ENCODE results near the gene ZNF236. TPM values are rescaled to one million over a fixed set of nuclear protein-coding genes. Genes with fewer than 3 reads are reported as not detected.
A peak's percentile ranks its signal among the peaks of the same experiment; 100 is the strongest.

The ZNF236 gene
- polyA plus RNA-seq, 1 donor from 2014 or later = 10.8 TPM

GRCh38 chr18:77003316-77003715 is 181.0 kb downstream of the ZNF236 start:
- Mint-ChIP-seq H3K36me3 (peaks cover 2% of the 10 kb centered on the region), H3K27me3 (peaks cover 1% of the 10 kb centered on the region), H3K9me3 (no peaks in the 10 kb centered on the region), H3K4me1 (peaks cover 13 to 21% (median 16%) of the 10 kb centered on the region in 3 donors), H3K27ac (peak overlapping the region in 1 of 3 donors; percentile 74), H3K4me3 (no peak overlapping the region)

GRCh38 chr18:77004555-77005380 is 182.4 kb downstream of the ZNF236 start:
- Mint-ChIP-seq H3K4me3 (peak overlapping the region; percentile 46 to 87 (median 68)), H3K4me1 (peaks cover 13 to 21% (median 16%) of the 10 kb centered on the region in 3 donors), H3K27ac (peak overlapping the region in 1 of 3 donors; percentile 74)

DNA sequence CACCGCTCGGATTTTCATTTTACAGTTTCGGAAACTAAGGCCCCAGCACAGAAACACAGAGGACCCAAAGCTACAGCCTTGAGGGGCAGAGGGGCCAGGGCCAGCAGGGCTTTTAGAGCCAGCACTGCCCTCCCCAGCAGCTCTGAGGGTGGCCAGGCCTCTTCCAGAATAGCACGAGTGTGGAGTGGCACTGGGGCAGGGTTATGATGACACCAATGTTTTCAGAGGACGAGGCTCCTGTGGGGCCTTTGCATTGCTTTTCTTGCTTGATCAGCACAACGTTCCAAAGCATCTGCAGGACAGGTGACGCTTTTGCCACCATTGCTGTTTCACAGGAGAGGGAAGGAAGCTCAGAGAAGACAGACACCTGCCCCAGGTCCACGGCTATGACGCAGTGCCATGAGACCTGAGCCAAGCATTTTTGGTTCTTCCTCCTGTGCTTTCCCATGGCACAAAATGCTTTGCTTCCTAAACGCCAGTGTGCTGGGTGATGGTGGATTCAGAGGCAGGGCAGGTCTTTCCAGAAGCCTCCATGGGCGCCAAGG is 183.4 kb downstream of the ZNF236 start:
- peaks cover 1% of the 10 kb centered on the region for H3K27me3 Mint-ChIP-seq
- H3K4me1 Mint-ChIP-seq = peaks cover 9 to 14% (median 13%) of the 10 kb centered on the region in 3 donors
- H3K36me3 Mint-ChIP-seq = peaks cover 4% of the 10 kb centered on the region
- no peak overlapping the region for H3K27ac Mint-ChIP-seq
- no peaks in the 10 kb centered on the region for H3K9me3 Mint-ChIP-seq
- H3K4me3 Mint-ChIP-seq = no peak overlapping the region

More at GRCh38 chr18:77004555-77005380, 182.4 kb downstream of the ZNF236 start:
- H3K27me3 Mint-ChIP-seq = peaks cover 1% of the 10 kb centered on the region
- H3K36me3 Mint-ChIP-seq = peaks cover 2% of the 10 kb centered on the region
- H3K9me3 Mint-ChIP-seq = no peaks in the 10 kb centered on the region

DNA sequence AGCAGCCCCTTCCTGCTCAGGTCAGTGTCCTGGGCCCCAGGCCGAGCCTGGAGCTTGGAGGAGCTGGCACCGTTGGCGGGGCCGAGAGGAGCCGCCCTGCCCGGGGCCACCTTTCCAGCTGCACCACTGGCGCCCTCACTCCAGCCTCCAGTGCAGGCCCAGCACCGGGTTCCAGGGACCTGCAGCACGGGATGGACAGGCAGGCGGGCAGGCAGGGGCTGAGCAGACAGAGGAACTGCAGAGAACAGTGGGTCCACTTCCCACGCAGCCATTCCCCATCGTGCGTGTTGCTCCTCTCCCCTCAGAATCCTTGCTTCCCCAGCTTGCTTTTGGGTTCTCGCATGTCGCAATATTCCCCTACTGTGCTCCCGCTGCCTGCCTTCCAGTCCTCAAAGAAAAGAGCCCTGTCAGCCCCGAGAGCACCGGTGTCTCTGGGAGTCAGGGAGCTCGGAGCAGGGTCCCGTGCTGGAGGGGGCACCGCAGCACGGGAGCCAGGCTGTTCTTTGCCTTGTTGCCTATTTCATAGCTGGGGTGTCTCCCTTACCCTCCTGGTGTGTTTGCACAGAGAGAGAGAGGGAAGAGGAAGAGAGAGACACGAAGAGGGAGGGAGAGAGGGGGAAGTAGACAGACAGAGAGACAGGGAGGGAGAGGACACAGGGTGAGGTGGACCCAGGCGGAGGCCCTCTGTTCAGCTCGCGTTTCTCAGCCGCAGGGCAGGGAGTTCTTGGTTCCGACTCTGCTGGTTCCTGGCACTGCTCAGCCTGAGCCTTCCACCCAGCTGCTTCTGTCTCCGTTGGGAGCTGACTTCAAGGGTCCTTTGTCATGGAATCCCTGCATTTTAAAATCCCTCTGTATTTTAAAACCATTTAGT is 184.2 kb downstream of the ZNF236 start:
- Mint-ChIP-seq H3K9me3 (no peaks in the 10 kb centered on the region), H3K4me3 (no peak overlapping the region), H3K36me3 (peaks cover 4% of the 10 kb centered on the region), H3K4me1 (peaks cover 8 to 14% (median 13%) of the 10 kb centered on the region in 3 donors), H3K27ac (no peak overlapping the region), H3K27me3 (peaks cover 1% of the 10 kb centered on the region)

GRCh38 chr18:77007251-77007650 is 184.9 kb downstream of the ZNF236 start:
- H3K36me3 Mint-ChIP-seq = peaks cover 4% of the 10 kb centered on the region
- H3K9me3 Mint-ChIP-seq = no peaks in the 10 kb centered on the region
- H3K4me3 Mint-ChIP-seq = no peak overlapping the region
- H3K27ac Mint-ChIP-seq = peak overlapping the region in 2 of 3 donors; percentile 25 to 67
- peaks cover 1% of the 10 kb centered on the region for H3K27me3 Mint-ChIP-seq
- H3K4me1 Mint-ChIP-seq = peaks cover 6 to 14% (median 13%) of the 10 kb centered on the region in 3 donors

GRCh38 chr18:77008006-77008405 is 185.6 kb downstream of the ZNF236 start:
- H3K4me1 Mint-ChIP-seq = peaks cover 6 to 14% (median 12%) of the 10 kb centered on the region in 3 donors
- no peaks in the 10 kb centered on the region for H3K9me3 Mint-ChIP-seq
- peak overlapping the region in 2 of 3 donors; percentile 31 to 67 for H3K27ac Mint-ChIP-seq
- peaks cover 2% of the 10 kb centered on the region for H3K36me3 Mint-ChIP-seq
- no peak overlapping the region for H3K4me3 Mint-ChIP-seq
- peaks cover 1% of the 10 kb centered on the region for H3K27me3 Mint-ChIP-seq

GRCh38 chr18:77008576-77009315 is 186.4 kb downstream of the ZNF236 start:
- Mint-ChIP-seq H3K4me3 (peak overlapping the region in 1 of 4 donors; percentile 51), H3K27me3 (peaks cover 1% of the 10 kb centered on the region), H3K36me3 (peaks cover 2% of the 10 kb centered on the region), H3K9me3 (no peaks in the 10 kb centered on the region), H3K4me1 (peaks cover 6 to 18% (median 12%) of the 10 kb centered on the region in 3 donors), H3K27ac (peak overlapping the region in 1 of 3 donors; percentile 41)

DNA sequence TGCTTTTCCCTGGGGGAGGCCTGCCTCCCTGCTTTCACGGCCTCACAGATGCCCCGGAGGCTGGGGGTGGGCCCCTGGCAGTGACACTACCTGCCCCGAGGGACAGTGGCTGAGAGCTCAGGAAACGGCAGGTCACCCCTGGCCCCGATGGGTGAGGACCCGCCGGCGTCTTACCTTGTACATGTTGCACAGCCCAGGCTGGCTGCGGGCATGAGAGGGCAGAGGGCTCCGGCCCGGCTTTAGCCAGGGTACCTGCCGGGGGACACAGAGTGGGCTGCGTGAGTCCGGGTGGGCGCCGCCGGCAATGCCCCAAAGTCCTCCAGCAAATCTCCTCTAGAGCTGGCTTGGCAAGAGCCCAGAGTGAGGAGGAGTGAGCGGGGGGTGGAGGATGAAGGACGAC is 187.3 kb downstream of the ZNF236 start:
- no peak overlapping the region for H3K27ac Mint-ChIP-seq
- H3K9me3 Mint-ChIP-seq = no peaks in the 10 kb centered on the region
- H3K36me3 Mint-ChIP-seq = peaks cover 2% of the 10 kb centered on the region
- H3K4me3 Mint-ChIP-seq = no peak overlapping the region
- no peaks in the 10 kb centered on the region for H3K27me3 Mint-ChIP-seq
- peaks cover 4 to 14% (median 6%) of the 10 kb centered on the region in 3 donors for H3K4me1 Mint-ChIP-seq

DNA sequence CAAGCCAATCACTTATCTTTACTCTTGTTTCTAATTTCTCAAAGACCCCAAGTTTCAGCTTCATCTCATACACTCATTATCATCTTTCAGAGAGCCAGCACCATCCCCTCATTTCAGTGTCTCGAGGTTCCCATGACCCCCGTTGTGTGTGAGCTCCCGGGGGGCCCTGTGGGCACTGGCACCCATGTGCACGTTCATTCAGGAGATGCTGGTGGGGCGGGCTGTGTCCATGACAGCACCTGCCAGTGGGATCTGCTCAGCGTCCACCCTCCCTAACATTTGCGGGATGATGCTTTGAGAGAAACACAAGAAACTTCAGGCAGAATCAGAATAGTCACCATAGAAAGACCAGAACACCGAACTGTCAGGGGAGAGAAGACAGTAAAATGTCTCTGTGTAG is 189.8 kb downstream of the ZNF236 start:
- Mint-ChIP-seq H3K27ac (no peak overlapping the region), H3K4me1 (peaks cover 0 to 7% (median 2%) of the 10 kb centered on the region in 3 donors), H3K36me3 (peaks cover 2% of the 10 kb centered on the region), H3K27me3 (no peaks in the 10 kb centered on the region), H3K9me3 (no peaks in the 10 kb centered on the region), H3K4me3 (peak overlapping the region in 1 of 4 donors; percentile 60)

GRCh38 chr18:77012806-77013541 is 190.6 kb downstream of the ZNF236 start:
- H3K9me3 Mint-ChIP-seq = no peaks in the 10 kb centered on the region
- H3K4me3 Mint-ChIP-seq = no peak overlapping the region
- H3K36me3 Mint-ChIP-seq = peaks cover 2% of the 10 kb centered on the region
- H3K27ac Mint-ChIP-seq = no peak overlapping the region
- peaks cover 0 to 4% (median 2%) of the 10 kb centered on the region in 3 donors for H3K4me1 Mint-ChIP-seq
- H3K27me3 Mint-ChIP-seq = no peaks in the 10 kb centered on the region

DNA sequence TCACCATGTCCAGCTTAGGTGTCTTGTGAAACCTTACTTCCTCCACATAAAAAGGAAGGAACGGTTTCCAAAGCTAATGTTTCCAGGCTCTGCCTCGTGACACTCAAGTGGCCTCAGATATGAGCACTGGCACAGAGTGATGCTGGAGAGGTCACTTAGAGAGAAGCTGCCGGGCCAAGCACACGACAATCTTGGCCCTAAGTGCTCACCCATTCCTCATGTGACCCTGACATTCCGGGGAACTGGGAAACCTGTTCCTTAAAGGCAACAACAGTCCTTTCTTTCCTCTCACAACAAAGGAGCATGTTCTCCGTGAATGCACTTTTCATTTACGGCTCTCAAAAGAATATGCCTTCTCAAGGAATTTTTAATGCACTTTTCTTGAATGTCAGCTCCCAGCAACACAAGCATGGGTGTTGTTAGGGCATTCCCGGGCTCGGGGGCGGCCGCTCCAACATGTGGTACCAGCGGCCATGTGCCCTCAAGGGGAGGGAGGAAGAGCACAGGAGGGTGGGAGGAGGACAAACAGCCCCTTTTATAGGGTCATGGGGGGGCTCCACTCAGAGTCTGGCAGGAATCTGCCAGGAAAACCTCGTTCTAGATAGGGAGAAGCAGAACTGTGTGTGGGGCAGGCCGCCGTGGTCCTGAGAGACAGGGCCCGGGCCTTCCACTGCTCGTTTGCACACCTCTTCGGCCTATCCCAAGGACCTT is 191.6 kb downstream of the ZNF236 start:
- H3K36me3 Mint-ChIP-seq = peaks cover 2% of the 10 kb centered on the region
- H3K4me3 Mint-ChIP-seq = peak overlapping the region in 1 of 4 donors; percentile 46
- peaks cover 0 to 4% (median 2%) of the 10 kb centered on the region in 3 donors for H3K4me1 Mint-ChIP-seq
- H3K9me3 Mint-ChIP-seq = no peaks in the 10 kb centered on the region
- no peaks in the 10 kb centered on the region for H3K27me3 Mint-ChIP-seq
- no peak overlapping the region for H3K27ac Mint-ChIP-seq

GRCh38 chr18:77014538-77014937 is 192.2 kb downstream of the ZNF236 start:
- Mint-ChIP-seq H3K36me3 (peaks cover 5% of the 10 kb centered on the region), H3K9me3 (no peaks in the 10 kb centered on the region), H3K4me3 (peak overlapping the region in 1 of 4 donors; percentile 46), H3K27me3 (no peaks in the 10 kb centered on the region), H3K27ac (no peak overlapping the region), H3K4me1 (peaks cover 2 to 4% (median 2%) of the 10 kb centered on the region in 3 donors)

GRCh38 chr18:77015169-77015568 is 192.8 kb downstream of the ZNF236 start:
- Mint-ChIP-seq H3K36me3 (peaks cover 5% of the 10 kb centered on the region), H3K27me3 (no peaks in the 10 kb centered on the region), H3K4me3 (no peak overlapping the region), H3K9me3 (no peaks in the 10 kb centered on the region), H3K4me1 (peaks cover 2 to 4% (median 2%) of the 10 kb centered on the region in 3 donors), H3K27ac (no peak overlapping the region)

All from IgD-negative memory B cell (primary cell).